ENCODE results near the gene SOST. TPM values are rescaled to one million over a fixed set of nuclear protein-coding genes. Genes with fewer than 3 reads are reported as not detected.

SOST gene
- total RNA-seq, 4 donors from 2014 or later = 0.49 TPM; not detected in 3

- intact Hi-C loops (cut with DNase I) = no loop called here
- TF ChIP-seq POLR2A (IDR thresholded peaks at IDR 0.05) (no peak), CTCF (IDR thresholded peaks at IDR 0.05) (no peak)
- H3K4me1 ChIP-seq = peaks cover 4 to 34% (median 10%) of the 10 kb centered on the region in 3 donors
- no peaks in the 10 kb centered on the region for H3K9me3 ChIP-seq
- H3K4me3 ChIP-seq = no peak overlapping the region
- DNase-seq = no peak
- no peaks in the 10 kb centered on the region for H3K27me3 ChIP-seq
- no peak overlapping the region for H3K27ac ChIP-seq
- 88 to 93% methylated on average over 9 to 11 of the region's 11 CpGs for WGBS, 2 donors
- H3K36me3 ChIP-seq = peaks cover 13 to 84% (median 24%) of the 10 kb centered on the region in 3 donors
Measured at GRCh38 chr17:43769859-43770258, 11.3 kb upstream of the SOST start.

- Histone ChIP-seq H3K27ac (peak overlapping the region in 1 of 4 donors; percentile 51), H3K9me3 (no peaks in the 10 kb centered on the region), H3K4me3 (no peak overlapping the region), H3K27me3 (no peaks in the 10 kb centered on the region), H3K36me3 (peaks cover 13 to 80% (median 24%) of the 10 kb centered on the region in 3 donors), H3K4me1 (peaks cover 4 to 30% (median 10%) of the 10 kb centered on the region in 3 donors)
- no peak for DNase-seq
- TF ChIP-seq CTCF (IDR thresholded peaks at IDR 0.05) = no peak
- no peak for TF ChIP-seq POLR2A (IDR thresholded peaks at IDR 0.05)
- intact Hi-C loops (cut with DNase I) = no loop called here
- WGBS, 2 donors = 93 to 100% methylated on average over 3 to 6 of the region's 16 CpGs
Measured at GRCh38 chr17:43769426-43769825, 10.8 kb upstream of the SOST start.

- 81 to 83% methylated on average over 7 of the region's 7 CpGs for WGBS, 2 donors
- Histone ChIP-seq H3K4me1 (peaks cover 4 to 28% (median 10%) of the 10 kb centered on the region in 3 donors), H3K36me3 (peaks cover 13 to 75% (median 24%) of the 10 kb centered on the region in 3 donors), H3K4me3 (no peak overlapping the region), H3K9me3 (no peaks in the 10 kb centered on the region), H3K27ac (peak overlapping the region in 2 of 4 donors; percentile 31 to 51), H3K27me3 (no peaks in the 10 kb centered on the region)
- intact Hi-C loops (cut with DNase I) = no loop called here
- no peak for TF ChIP-seq POLR2A (IDR thresholded peaks at IDR 0.05)
- no peak for TF ChIP-seq CTCF (IDR thresholded peaks at IDR 0.05)
- DNase-seq = no peak
Measured at GRCh38 chr17:43768943-43769342, 10.4 kb upstream of the SOST start.

- Histone ChIP-seq H3K36me3 (peaks cover 12 to 70% (median 22%) of the 10 kb centered on the region in 3 donors), H3K27ac (peak overlapping the region in 1 of 4 donors; percentile 31), H3K4me1 (peaks cover 4 to 24% (median 10%) of the 10 kb centered on the region in 3 donors), H3K9me3 (no peaks in the 10 kb centered on the region), H3K4me3 (no peak overlapping the region), H3K27me3 (no peaks in the 10 kb centered on the region)
- intact Hi-C loops (cut with DNase I) = no loop called here
- no peak for DNase-seq
- no peak for TF ChIP-seq CTCF (IDR thresholded peaks at IDR 0.05)
- TF ChIP-seq POLR2A (IDR thresholded peaks at IDR 0.05) = no peak
- WGBS, 2 donors = 29 to 40% methylated on average over 8 to 9 of the region's 9 CpGs
Measured at GRCh38 chr17:43768382-43768781, 9.8 kb upstream of the SOST start.

GRCh38 chr17:43767713-43768059, 9.1 kb upstream of the SOST start:
- Histone ChIP-seq H3K27ac (peak overlapping the region in 2 of 4 donors; percentile 11 to 25), H3K9me3 (no peaks in the 10 kb centered on the region), H3K4me3 (no peak overlapping the region), H3K36me3 (peaks cover 5 to 63% (median 19%) of the 10 kb centered on the region in 3 donors), H3K4me1 (peaks cover 4 to 17% (median 7%) of the 10 kb centered on the region in 3 donors), H3K27me3 (no peaks in the 10 kb centered on the region)
- intact Hi-C loops (cut with DNase I) = no loop called here
- 74 to 80% methylated on average over 5 of the region's 5 CpGs for WGBS, 2 donors
- DNase-seq = no peak
- TF ChIP-seq CTCF (IDR thresholded peaks at IDR 0.05) (no peak), POLR2A (IDR thresholded peaks at IDR 0.05) (no peak)

Data from esophagus squamous epithelium (tissue), 5 donors.